HG02571 (cell line): ENCODE results near the gene DNM1.
"Not testable (repeated sequence)": the region's sequence is repeated elsewhere in the genome, so short reads cannot be mapped to it uniquely, and the experiment has no call there.

ENCODE experiments used
- ATAC-seq: cut with Tn5 transposase; IDR thresholded peaks from one replicate; pipeline ENCODE4 v1.9.1; 2021; ENCODE audit warnings: mild to moderate bottlenecking, moderate library complexity; ENCODE audit not compliant: unreplicated experiment

DNM1 gene

GRCh38 chr9:128274245-128274644 lies 71.1 kb downstream of the DNM1 start:
- ATAC-seq = no peak

- ATAC-seq = peak; percentile 48
Observed at GRCh38 chr9:128275198-128276007, 72.2 kb downstream of the DNM1 start, which contains the start of gene GOLGA2. Gene GOLGA2, minus strand, starts transcription at chr9:128276007. Its CDS starts 31 bp downstream, at chr9:128275976.

DNA sequence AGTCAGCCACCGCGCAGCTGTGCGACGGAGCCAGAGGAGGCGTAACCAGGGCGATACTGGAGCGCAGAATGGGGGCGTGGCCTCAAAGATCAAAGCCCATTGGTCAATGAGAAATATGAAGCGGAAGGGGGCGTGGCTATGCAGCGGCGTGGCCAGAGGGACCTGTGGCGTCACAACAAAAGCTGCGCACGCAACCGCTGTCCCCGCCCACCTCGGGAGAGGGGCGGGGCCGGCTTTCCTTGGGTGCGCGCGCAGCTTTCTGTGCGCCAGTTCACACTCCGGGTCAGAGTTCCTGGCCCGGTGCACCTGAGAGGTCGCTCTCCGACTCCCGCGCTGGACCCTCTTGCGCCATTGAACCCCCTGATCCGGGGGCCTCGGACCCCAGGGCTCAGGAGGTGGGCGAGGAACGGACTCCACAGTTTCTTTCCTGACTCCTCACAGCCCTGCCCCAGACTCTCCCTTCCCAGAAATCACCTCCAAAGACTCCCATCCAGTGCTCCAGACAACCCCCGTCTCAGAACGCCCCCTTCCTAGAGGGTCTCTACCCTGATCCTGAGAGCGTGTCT lies 72.9 kb downstream of the DNM1 start, which contains the start of gene SWI5:
TSS of gene SWI5 (plus strand) at position 269 of the 566 bp plus-strand sequence.
- ATAC-seq = peak; percentile 93

DNA sequence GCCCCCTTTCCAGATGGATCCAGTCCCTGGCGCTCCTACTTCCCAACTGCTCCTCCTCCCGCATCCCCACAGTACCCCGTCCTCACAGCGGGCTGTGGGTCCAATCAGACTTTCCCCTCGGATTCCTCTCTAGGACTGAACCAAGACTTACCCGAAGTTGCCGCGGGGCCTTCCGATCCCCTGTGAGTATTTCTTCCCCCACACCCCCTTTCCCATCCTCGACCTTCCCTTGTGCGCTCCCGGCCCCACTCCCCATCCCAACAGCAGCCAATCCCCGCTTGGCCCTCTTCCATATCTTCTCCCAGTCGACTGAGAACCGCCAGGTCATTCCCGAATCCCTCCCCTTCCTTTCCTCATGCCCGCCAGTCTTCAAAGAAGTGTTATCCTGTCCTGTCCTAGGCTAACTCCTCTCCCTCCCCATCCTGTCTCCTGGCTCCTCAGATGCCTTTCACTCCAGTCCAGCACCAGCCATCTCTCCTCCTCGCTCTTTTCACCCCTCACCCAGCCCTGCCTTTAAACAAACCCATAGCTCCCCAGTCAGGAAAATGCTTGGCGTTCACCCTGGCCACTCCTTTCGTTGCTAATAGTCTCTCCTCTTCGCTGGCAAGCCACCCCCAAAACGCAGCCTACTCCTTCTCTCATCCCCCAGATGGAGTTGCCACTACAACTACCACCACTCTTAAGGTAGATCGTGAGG lies 73.5 kb downstream of the DNM1 start:
- no peak for ATAC-seq

- not testable (repeated sequence) for ATAC-seq
Observed at GRCh38 chr9:128279088-128280073, 76.2 kb downstream of the DNM1 start.

DNA sequence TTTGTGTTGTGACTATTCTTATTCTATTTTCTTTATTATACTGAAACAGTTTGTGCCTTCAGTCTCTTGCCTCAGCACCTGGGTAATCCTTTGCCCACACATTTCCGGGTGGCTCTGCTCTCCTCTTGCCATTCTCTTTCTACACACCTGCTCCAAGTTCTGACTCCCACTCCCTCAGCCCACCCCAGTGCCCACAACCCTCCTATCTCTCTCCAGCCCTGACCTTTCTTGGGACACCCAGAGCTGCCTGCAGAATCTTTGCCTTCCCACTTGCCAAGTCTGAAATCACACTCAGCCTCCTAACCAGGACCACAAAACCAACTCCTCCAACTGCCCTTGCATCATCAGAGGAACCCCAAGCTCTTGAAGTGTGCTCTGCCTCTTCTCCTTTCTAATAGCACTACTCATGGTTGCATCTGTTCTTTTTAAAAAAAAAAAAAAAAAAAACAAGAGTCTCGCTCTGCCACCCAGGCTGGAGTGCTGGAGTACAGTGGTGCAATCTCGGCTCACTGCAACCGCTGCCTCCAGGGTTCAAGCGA lies 77.0 kb downstream of the DNM1 start:
- ATAC-seq = no peak

DNA sequence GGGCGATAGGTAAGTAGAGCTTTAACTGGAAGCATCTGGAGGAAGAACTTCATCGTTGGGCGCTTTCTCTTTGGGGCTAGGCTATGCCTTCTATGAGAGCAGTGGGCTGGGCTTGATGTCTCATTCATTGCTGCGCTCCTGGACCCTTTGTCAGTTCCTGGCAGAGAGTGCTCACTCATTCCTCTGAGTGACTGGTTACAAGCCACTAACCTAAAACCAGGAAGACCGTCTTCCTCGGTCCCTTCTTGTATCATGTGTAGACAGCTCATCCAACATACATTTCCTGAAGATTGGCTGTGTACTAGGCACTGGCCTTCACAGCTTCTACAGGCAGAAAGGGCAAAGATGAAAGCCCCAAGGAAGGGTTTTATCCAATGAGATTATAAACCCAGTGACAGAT lies 79.3 kb downstream of the DNM1 start:
- no peak for ATAC-seq

DNA sequence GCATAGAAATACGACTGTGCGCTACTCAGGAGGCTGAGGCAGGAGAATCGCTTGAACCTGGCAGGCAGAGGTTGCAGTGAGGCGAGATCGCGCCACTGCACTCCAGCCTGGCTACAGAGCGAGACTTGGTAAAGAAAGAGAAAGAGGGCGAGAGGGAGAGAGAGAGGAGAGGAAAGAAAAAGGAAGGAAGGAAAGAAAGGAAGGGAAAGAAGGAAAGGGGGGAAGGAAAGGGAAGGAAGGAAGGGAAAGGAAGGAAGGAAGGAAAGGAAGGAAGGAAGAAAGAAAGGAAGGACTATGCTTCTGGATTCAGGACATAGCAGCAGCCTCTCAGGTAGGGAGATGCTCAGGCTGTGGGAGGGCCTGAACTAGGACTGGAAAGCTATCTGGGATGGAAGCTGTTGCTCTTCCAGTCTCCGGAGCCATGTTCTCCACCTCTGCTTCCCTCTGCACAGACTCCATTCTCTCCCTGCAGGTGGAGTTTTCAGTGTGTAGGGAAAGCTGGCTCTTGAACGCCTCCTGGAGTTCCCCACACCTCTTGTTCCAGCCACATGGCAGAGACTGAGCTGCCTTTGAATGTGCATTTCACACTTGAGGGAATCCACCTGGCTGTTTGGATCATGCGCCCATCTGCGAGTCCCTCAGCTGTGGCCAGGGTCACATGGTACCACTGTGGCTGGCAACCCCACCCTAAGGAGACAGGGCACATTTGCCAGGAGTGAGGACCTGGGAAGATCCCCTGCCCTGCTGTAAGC lies 82.0 kb downstream of the DNM1 start:
- no peak for ATAC-seq

DNA sequence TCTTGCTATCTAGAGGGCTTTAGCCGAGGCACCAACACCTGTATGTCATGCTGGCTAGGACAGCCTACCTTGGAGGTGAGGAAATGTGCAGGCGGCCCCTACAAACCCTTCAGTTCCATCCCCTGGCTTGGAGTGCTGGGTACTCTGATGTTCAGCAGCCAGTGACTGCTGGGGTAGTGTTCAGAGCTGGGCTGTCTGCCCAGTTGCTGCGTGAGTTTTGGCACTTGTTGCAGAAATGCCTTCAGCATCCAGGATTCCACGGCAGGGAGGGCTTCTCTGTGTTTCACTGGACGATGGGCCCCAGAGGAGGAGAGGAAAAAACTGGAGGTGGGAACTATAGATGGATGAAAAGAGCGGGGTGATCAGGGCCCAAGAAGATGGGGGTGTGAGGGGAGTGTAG lies 83.3 kb downstream of the DNM1 start:
- no peak for ATAC-seq

DNA sequence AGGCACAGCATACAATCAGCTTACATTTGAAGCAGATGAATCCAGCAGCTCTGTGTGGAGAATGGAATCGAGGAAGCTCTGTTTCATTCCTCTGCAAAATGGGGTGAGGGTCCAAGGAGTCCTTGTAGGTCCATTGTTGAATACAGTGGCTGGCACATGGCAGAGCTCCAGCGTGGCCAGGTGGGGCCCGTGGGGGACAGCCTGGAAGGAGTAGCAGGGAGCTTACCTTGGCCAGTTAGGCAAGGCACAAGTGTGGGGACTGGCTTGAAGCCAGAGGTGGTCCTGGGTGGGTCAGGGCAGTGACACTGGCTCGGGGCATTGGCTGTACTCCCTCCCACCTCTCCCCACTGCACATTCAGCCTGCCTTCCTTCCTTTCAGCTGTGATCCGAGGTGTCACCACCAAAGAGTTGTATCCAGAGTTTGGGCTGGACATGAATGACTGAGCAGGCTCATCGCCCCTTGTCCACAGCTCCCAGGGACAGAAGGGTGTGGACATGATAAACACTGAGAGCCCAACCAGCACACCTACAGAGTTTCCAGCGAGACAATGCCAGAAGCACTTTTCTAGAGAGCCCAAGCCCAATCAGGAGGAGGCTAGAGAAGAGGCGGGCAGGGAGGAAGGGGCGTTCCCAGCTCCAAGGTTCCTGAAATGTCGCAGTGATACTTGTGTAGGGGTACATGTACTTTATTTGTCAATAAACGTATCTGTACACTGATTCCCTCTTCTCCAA lies 85.3 kb downstream of the DNM1 start:
- ATAC-seq = no peak

GRCh38 chr9:128292009-128292408 lies 88.8 kb downstream of the DNM1 start:
- ATAC-seq = no peak

DNA sequence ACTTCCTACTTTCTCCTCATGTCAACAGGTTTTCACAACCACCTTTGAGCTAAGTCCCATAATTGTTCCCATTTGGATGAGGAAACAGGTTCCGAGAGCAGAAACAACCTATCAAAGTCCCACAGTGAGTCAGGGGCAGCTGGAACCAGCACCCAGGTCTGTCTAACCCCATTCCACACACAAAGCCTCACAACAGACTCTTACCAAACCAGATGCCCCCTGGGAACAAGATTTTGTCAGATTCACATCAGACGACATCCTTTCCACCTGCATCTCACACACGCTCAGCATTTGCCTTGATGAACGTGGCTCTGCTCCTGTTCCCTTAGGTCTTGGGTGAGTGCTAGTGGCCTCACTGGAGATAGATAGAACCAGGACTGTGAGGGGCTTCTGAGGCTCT lies 89.9 kb downstream of the DNM1 start:
- no peak for ATAC-seq

DNA sequence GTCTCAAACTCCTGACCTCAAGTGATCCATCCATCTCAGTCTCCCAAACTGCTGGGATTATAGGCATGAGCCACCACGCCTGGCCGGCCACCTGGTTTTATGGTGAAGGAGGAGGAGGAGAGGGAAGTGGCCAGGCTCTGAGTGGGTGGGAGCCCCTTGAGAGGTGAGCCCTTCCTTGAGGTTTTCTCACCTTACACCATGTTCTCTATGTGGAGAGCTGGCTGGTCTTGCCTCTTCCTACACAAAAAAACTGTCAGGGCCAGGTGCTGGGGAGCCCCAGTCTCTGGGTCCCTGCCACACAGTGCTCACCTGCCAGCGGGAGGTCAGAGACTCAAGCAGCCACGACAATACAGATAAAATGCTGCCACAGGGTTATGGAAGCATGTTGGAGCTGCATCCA lies 91.0 kb downstream of the DNM1 start:
- no peak for ATAC-seq

DNA sequence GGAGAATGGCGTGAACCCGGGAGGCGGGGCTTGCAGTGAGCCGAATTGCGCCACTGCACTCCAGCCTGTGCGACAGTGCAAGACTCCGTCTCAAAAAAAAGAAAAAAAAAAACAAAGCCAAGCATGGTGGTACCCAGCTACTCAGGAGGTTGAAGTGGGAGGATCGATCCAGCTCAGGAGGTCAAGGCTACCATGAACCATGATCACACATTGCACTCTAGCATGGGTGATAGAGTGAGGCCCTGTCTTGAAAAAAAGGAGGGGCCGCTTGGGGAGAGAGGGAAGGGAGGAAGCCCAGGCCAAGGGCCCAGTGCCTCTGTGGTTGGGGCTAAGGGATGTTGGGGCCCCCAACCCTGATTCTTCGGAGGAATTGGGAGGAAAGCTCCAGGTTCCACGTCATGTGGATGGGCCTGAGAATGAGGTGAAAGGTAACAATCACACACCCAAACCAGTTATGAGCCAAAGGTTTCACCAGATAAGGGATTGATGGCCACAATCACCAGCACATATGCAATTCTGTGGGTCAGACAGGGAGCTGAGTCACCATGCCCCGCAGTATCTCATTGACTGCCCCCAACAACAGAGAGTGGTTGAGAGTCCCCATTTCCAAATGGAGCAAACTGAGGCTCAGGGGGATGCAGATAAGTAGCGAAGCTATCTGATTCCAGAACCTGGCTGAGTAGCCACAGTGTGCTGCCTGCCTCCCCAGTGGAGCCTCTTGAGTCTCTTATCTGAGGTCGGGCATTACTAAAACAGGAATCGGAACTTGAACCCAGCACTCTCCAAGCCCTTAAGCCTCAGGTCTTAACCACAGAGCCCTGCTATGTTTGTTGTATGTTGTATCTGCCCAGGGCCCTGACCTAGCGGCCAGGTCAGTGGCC lies 93.4 kb downstream of the DNM1 start:
- no peak for ATAC-seq

GRCh38 chr9:128297221-128297773 lies 94.1 kb downstream of the DNM1 start:
- ATAC-seq = no peak

GRCh38 chr9:128298535-128299482 lies 95.6 kb downstream of the DNM1 start:
- no peak for ATAC-seq
